HG03442 (cell line): ENCODE measurements around the gene CDA.

ENCODE experiments used
- ATAC-seq: cut with Tn5 transposase; IDR thresholded peaks from one replicate; pipeline ENCODE4 v1.9.1; 2021; ENCODE audit warnings: mild to moderate bottlenecking, moderate library complexity; ENCODE audit not compliant: unreplicated experiment

The CDA gene

DNA sequence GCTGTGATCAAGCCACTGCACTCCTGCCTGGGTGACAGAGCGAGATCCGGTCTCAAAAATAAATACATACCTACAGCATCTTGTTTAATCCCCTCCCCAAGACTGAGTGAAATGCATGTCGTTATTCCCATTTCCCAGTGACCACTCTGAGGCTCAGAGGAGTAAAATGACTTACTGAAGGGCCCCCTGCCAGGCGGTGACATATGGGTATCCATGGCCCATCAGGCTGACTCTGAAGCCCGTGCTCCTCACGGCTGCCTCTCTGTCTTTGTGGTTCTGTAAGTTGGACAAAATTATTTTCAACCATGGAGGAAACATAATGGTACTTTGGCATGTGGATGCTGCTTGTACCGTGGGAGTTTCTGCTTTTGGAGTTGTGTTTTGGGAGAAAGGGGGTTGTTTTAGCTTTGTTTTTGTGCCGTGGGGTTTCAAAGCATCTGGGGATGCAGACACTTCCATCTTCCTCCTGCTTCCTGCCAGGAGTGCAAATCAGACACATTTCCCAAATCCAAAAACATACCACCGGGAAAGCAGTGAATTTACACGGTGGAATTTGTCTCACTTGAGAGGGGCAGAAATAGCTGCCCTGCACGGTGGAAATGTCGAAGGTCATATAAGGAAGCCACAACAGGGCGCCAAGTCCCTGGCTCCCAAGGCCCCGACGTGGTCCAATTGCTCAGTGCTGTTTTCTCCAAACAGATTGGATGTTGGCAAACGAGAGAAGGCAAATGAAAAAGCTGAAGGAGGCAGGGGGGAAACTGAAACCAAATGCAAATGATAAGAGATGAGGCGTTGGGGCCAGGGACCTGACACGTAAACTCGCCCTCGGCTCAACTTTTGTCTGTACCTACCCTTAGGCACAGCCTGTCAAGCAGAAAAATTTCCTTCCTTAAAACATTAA, 27.3 kb downstream of the CDA start:
- no peak for ATAC-seq

DNA sequence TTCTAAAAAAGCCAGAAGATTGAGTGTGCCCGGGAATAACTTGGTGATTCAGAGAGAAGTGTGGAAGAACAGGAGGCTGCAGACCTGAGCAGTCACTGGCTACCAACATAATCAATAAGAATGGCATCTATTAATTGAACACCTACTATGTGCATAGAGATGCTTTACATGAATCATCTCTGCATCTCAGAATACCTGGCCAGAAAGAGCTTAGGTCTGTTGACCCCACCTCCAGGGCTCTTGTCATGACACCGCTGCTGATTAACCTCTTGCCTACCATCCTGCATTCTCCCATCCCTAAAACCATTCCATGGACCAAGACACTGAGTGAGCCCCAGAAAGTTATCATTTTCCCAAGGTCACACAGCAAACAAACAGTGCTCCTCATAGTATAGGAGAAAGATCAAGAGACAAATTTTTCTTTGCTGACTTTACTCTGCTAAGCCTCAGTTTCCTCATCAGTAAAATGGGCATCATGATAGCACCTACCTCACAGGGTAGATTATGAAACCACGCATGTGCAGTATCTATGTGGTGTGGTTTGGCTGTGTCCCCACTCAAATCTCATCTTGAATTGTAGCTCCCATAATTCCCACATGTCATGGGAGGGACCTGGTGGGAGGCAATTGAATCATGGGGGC, 28.1 kb downstream of the CDA start:
- no peak for ATAC-seq

DNA sequence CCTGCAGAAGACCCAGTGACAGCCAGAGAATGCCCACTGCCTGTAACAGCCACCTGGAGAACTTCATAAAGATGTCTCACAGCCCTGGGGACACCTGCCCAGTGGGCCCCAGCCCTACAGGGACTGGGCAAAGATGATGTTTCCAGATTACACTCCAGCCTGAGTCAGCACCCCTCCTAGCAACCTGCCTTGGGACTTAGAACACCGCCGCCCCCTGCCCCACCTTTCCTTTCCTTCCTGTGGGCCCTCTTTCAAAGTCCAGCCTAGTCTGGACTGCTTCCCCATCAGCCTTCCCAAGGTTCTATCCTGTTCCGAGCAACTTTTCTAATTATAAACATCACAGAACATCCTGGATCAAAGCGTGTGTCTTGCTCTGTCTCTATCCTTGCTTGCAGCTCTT, 29.7 kb downstream of the CDA start:
- ATAC-seq: no peak

DNA sequence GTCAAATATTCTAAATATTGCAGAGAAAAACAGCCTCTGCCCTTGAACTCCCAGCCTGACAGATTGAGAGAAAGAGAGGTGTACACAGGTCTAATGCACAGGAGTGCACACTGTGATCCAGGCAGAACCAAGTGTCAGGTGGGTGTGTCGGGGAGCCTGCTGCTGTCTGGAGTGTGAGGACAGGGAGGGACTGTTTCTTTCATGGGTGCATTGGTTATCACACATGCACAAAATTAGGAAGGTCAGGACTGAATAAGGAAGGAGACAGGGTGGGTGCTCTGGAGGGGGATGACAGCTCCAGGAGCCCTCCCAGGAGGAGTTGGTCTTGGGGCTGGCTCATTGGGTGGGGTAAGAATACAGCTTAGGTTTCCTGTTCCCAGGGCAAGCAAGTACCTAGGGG, 31.1 kb downstream of the CDA start:
- no peak for ATAC-seq

DNA sequence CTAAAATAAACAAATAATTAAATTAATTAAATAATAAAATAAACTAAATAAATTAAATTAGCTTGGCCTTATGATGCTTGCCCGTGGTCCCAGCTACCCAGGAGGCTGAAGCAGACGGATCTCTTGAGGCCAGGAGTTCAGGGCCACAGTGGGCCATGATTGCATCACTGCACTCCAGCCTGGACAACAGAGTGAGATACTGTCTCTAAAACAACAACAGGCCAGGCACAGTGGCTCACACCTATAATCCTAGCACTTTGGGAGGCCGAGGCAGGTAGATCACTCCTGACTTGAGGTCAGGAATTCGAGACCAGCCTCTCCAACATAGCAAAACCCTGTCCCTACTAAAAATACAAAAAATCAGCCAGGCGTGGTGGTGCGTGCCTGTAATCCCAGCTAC, 32.1 kb downstream of the CDA start:
- ATAC-seq: no peak

DNA sequence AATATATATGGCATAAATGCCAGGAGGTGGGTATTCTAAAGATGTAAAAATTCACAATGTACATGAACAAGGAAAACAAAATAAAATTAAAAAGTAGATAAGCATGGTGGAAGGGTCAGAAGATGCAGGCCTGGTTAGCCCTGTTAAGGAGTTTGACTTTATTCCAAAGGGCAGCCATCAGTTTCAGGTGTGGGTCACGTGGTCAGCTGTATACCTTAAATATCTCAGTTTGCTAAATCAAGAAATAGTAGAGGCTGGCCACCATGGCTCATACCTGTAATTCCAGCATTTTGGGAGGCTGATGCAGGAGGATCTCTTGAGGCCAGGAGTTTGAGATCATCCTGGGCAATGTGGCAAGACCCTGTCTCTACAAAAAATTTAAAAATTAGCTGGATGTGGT, 35.8 kb downstream of the CDA start:
- no peak for ATAC-seq

DNA sequence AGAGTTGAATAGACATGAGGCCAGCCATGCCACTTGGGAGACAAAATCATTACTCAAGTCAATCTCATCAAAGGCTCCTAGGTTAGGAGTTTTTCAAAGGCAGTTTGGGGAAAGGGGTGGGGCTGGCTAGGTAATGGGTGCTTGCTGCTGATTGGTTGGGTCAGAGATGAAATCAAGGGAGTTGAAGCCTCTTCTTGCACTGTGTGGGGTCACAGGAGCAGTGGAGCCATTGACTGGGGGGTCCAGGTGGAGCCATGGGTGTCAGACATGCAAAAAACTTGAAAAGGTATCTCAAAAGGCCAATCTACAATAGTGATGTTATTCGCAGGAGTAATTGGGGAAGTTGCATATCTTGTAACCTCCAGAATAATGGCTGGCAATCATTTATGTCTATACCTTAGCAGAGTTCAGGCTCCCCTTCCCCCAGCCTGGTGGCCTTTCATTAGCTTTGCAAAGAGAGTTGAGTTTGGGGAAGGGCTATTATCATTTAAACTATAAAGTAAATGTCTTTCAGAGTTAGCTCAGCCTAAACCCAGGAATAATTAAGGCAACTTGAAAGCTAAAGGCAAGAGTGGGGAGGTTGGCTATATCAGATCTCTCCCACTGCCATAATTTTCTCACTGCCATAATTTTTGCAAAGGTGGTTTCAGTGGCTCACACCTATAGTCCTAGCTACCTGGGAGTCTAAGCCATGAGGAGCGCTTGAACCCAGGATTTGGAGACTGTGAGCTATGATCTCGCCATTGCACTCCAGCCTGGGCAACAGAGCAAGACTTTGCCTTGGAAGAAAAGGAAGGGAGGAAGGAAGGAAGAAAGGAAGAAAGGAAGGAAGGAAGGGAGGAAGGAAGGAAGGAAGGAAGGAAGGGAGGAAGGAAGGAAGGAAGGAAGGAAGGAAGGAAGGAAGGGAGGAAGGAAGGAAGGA, 36.5 kb downstream of the CDA start:
- ATAC-seq: no peak

DNA sequence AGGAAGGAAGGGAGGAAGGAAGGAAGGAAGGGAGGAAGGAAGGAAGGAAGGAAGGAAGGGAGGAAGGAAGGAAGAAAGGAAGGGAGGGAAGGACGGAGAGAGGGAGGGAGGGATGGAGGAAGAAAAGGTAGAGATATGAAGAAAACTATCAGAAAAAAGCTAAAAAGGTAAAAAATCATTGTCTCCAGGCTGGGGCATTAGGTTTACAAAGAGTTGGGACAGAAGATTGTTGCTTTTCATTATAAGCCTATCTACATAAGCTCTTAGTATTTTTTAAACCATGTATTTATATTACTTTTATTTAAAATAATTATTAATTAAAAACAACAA, 37.2 kb downstream of the CDA start:
- ATAC-seq: no peak

DNA sequence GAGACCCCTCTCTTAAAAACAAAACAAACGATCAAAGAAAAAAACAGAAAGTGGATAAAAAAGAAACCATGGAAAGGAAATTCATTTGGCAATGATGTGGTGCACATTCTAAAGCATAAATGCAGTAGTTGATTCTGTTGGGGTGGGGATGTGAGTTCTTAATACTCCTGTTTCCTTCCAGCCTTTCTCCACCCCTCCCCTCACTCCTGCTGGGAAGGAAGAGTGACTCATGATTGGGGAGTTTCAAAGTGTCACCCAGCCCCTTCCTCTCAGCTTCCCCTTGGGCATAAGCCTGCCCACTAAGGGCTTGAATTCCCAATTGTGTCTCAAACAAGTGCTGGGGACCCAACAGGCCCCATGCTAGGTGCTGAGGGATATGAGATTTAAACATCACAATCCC, 37.6 kb downstream of the CDA start:
- no peak for ATAC-seq

DNA sequence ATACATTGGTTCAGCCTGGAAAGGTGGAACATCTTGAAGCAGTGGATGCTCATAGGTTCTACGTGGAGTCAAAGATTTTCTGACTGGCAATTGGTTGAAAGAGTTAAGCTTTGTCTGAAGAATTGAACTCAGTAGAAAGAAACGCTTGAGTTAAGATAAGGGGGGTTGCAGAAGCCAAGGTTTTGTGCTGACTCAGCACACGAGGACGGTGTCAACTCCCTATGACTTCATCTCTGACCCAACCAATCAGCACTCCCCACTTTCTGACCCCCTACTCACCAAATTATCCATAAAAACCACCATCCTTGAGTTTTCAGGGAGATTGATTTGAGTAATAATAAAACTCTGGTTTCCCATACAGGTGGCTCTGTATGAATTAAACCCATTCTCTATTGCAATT, 41.8 kb downstream of the CDA start:
- no peak for ATAC-seq

DNA sequence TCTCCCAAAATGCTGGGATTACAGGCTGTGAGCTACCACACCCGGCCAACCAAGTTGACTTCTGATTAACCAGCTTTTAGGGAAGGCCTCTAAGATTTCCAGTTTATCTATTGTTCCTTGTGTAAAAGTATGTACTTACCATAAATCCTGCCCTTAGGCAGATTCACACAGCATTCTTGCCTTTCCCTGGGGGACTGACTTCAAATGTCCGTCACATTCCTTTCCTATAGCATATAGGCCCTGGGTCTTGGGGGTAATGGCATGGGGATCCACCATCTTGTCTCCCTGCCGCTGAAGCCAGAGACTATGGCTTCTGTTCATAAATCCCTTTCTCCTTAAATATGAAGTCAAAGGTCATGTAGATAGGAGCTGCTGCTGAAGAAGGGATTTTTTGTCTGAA, 43.5 kb downstream of the CDA start:
- no peak for ATAC-seq

DNA sequence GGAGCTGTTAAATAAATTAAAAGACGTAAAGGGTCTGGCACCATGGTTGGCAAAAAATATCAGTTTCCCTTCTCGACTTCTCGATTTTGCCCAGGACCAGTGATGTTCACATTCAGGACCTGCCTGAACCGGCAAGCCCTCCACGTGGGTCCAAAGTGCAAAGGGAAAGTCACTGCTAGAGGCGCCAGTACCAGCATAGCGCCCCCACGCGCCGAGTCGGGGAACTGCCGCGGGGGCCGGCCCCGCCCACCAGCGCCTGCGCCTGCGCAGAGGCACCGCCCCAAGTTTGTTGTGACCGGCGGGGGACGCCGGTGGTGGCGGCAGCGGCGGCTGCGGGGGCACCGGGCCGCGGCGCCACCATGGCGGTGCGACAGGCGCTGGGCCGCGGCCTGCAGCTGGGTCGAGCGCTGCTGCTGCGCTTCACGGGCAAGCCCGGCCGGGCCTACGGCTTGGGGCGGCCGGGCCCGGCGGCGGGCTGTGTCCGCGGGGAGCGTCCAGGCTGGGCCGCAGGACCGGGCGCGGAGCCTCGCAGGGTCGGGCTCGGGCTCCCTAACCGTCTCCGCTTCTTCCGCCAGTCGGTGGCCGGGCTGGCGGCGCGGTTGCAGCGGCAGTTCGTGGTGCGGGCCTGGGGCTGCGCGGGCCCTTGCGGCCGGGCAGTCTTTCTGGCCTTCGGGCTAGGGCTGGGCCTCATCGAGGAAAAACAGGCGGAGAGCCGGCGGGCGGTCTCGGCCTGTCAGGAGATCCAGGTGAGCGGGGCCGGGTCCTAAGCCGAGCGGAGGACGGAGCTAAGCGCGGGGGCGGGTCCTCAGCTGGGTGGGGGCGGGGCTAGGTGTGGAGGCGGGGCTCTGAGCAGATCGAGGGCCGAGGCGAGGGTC, 44.5 kb downstream of the CDA start, which contains the start of gene PINK1:
Gene PINK1 (plus strand): TSS at position 269 of the 875 bp plus-strand sequence. CDS start 91 bp downstream, at position 360.
- peak; percentile 51 for ATAC-seq

DNA sequence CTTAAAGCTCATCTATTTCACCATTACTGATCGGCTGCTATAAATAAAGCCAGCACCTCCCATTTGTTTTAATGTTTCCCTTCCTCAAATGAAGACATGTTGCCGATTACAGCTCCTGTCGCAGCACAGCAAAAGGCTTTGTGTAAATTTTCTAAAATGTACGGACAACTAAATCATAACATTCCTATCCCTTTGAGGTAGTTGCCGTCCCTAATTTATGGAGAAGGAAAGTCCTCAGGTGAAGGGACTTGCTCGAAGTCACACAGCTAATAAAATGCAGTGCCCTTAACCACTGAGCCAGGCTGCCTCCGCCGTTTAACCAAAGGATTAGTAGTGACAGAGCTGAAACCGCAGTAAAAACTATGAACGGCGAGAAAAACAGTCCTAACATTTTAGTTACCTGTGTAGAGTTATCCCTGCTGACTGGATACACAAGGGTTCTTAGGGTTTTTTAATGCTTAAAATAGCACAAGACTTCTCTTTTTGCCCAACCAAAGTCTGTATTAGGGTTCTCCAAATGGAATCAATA, 45.2 kb downstream of the CDA start:
- no peak for ATAC-seq

DNA sequence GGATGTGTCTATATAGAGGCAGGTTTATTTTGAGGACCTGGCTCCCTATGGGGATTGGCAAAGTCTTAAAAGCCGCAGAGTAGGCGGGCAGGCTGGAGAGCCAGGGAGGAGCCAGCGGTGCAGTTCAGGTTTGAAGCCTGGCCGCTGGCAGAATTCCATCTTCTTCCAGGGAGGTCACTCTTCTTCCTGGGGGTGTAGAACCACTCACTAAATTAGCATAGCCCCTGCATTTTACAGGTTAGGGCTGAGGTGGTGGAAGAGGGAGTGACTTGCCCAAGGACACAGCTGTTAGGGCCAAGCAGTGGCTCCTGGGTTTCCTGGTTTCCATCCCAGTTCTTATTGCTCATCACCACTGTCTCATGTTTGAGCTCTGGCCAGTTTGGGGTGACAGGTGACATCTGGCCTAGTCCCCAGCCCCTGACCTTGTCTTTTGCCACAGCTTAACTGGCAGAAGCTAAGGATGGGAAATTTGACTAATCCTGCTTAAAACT, 45.7 kb downstream of the CDA start:
- ATAC-seq: no peak

DNA sequence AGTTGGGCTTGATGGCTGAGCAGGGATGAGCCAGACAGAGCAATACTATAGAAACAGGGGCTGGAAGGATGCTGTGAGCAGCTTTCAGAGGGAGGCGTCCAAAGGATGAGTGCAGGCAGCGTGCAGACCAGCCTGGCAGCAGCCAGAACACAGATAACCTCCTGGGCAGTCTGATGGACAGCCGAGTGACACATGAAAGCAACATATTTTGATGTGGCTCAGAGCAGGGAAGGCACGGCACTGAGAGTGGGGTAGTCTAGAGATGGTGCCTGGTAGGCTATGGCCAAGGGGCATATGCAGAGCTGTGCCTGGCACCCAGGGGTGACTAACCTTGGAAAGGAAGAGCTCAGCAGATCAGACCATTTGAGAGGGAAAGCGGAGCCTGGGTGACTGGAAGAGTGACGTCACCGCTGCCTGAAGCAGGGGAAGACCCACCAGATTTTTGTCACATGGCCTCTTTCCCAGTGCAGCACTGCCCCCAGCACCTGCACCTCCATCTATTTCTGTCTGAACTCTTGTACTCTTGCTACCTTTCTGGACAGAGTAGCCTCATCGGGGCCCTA, 48.0 kb downstream of the CDA start:
- no peak for ATAC-seq

DNA sequence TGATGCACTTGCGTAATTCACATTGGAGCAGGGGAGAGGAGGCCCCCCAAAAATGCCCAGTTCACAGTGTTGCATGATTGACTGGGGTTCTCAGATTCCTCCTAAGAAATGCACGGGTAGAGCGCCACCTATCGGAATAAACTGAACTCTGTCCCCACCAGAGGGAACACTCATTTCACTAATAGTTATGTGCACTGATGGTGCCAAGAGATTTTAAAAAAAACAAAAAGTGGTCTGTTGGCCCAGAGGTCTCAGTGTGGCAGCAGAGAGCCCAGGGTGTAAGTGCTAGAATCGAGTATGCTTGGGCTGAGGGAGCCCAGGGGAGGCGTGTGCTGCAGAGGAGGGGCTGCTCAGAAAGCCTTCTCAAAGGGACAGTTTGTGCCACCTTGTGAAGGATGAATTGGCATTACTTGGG, 51.3 kb downstream of the CDA start:
- no peak for ATAC-seq

DNA sequence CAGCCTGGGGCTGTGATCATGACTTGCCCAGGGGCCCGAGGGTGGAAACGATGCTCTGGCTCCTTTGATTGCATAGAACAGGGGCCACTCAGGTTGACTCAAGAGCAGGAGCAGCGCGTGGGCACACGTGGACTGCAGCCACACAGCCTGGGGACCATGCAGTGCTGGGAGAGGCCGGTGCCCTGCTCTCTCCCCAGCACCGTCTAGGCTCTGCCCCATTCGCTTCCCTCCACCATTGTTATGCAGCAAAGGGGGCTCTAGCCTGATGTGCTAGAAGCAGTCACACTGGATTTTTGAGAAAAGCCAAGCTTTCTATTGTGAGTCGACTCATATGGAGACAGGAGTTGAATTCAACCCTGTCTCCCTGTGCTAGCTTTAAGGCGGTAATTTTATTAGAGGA, 53.1 kb downstream of the CDA start:
- no peak for ATAC-seq

DNA sequence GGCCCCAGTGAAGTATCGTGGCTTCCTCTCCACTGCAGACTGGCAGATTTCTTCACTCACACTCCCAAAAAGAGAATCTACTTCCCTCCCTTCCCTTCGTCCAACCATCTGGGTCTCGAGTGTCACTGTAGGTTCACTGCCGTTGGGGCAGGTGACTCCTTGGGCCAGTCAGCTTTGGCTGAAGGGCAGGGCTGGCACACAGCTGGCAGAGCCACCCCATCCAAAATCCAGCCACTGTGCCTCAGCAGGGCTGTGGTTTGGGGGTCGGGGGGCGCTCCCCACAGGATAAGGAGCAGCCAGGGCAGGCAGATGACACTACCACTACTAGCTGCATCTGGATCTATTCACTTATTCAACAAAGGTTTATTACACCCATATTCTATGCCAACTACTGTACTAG, 54.2 kb downstream of the CDA start:
- no peak for ATAC-seq

DNA sequence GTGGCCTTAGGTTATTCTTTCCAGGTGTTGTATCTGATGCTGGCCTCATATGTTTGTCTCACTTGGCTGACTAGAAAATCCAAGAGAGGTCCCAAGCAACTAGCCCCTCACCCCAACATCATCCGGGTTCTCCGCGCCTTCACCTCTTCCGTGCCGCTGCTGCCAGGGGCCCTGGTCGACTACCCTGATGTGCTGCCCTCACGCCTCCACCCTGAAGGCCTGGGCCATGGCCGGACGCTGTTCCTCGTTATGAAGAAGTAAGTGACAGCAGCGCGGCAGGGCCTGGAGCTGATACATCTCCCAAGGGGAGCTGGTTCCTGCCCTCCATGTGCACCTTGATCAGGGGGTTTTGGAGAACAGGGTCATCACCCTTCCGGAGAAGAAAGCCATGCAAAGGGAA, 55.5 kb downstream of the CDA start:
- no peak for ATAC-seq

DNA sequence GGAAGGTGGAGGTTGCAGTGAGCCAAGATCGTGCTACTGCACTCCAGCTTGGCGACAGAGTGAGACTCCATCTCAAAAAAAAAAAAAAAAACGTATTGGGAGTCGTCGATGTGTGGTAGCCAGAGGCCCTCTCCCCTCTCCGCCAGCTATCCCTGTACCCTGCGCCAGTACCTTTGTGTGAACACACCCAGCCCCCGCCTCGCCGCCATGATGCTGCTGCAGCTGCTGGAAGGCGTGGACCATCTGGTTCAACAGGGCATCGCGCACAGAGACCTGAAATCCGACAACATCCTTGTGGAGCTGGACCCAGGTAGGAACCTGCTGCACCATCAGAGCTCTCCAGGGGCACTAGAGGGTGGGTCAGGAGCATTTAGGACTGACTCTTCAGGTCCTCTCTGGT, 56.5 kb downstream of the CDA start:
- no peak for ATAC-seq
